Rectal smooth muscle tissue (tissue), 1 donor: ENCODE results near the gene KLK11.

ENCODE experiments used
- H3K27ac ChIP-seq: one replicate; pipeline ENCODE4 v1.7.0; 2013; ENCODE audit warnings: low read depth, low read length, inconsistent platforms
- H3K27me3 ChIP-seq: one replicate; pipeline ENCODE4 v1.7.0; 2013; ENCODE audit warnings: low read length; ENCODE audit not compliant: control insufficient read depth, insufficient read depth
- H3K36me3 ChIP-seq: one replicate; pipeline ENCODE4 v1.7.0; 2013; ENCODE audit warnings: low read length; ENCODE audit not compliant: control insufficient read depth, insufficient read depth
- H3K4me1 ChIP-seq: one replicate; pipeline ENCODE4 v1.7.0; 2013; ENCODE audit warnings: low read length; ENCODE audit not compliant: control insufficient read depth, insufficient read depth
- H3K4me3 ChIP-seq: one replicate; pipeline ENCODE4 v1.7.0; 2013; ENCODE audit warnings: low read length
- H3K9ac ChIP-seq: one replicate; pipeline ENCODE4 v1.7.0; 2013; ENCODE audit warnings: low read length

The KLK11 gene

GRCh38 chr19:50974702-50975556 lies 51.5 kb downstream of the KLK11 start:
- Histone ChIP-seq H3K36me3 (no peaks in the 10 kb centered on the region), H3K4me3 (no peak overlapping the region), H3K9ac (no peak overlapping the region), H3K27ac (no peak overlapping the region), H3K27me3 (peaks cover 8% of the 10 kb centered on the region), H3K4me1 (no peaks in the 10 kb centered on the region)

DNA sequence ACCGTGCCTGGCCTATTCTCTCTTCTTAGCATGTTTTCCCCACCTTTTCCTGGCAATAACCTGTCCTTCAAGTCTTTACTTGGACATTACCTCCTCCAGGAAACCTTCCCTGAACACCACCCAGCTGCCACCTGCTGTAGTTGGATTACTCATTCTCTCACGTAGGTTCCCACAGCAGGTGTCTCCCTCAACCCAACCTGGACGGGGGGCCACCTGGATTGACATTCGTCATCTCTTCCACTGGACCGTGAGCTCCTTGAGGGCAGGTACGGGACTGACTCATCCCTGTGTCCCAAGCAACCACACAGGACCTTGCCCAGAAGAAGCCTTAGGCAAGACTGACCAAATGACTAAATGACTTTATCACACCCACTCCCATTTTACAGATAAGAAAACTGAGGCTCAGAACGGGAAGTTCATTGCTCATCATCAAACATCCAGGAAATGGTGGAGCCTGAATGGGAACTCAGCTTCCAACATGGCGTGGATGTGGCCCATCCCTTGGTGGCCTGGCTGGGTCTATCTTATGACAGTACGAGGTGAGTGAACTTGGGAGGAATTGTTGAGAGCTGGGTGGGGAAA lies 53.5 kb downstream of the KLK11 start:
- Histone ChIP-seq H3K27ac (no peak overlapping the region), H3K36me3 (no peaks in the 10 kb centered on the region), H3K9ac (no peak overlapping the region), H3K4me1 (no peaks in the 10 kb centered on the region), H3K27me3 (peaks cover 5% of the 10 kb centered on the region), H3K4me3 (no peak overlapping the region)
